GDM1 (cell line): ENCODE results near the gene ZNF777.

Experiments used
- DNase-seq: peaks from one replicate; lab custom pipeline; 2025; lab: John Stamatoyannopoulos, UW

The ZNF777 gene

GRCh38 chr7:149476791-149477190 lies 15.9 kb upstream of the ZNF777 start:
- no peak for DNase-seq

DNA sequence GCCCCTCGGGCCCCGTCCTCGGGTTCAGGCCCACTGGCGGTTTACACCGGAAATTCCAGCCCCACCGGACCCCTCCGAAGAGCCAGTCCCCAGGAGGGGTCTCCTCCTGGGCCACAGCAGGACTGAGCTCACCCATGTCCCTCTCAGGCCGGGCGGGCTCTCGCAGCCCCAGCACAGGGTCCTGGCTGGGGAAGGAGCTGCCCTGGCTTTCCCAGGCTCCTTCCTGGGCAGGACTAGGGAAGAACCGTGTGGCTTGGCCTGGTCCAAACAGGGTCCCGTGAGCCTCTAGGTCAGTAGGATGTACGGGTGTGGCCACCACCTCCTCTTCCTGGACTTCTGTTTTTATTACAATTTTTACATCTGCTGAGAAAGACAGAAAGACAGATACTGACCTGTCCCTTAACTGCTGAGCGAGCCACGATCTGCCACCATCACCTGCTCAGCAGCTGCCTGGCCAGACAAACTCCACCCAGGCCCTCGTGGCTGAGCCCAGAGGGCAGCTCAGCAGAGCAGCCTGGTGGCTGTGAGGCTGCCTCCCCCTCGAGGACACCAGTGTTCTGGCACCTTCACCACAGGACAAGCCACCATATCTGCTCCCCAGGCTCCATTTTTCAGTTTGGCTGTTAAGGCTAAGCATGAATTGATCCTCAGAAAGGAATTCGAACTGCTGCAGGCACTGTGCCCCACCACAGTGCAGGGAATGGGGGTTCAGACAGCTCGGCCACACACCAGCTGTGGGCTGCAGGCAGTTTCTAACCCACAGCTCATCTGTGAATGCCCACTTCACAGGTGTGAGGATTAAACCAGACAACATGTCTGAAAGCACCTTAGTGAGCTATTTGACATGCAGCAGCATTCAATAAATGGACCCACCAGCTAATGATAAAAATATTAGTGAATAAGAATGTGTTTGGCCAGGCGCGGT lies 14.5 kb upstream of the ZNF777 start:
- no peak for DNase-seq

- DNase-seq = no peak
Measured at GRCh38 chr7:149474309-149475120, 13.7 kb upstream of the ZNF777 start.

DNA sequence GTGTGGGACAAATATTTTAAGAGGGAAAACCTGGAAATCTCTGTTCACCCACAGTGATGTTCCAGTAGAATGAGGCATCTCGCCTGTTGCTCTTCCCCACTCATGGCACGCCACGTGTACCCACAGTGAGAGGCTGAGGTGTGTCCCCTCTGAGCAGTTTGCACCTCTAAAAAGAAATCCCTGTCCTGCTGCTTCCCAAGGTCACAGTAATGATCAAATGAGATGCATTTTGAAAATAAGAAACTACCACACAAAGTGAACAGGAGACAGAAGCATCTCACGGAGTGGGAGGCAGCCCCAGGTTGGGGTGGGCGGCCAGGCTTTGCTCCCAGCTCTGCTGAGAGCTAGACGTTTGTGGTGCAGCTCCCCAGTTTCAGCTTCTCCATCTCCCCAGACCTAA lies 12.4 kb upstream of the ZNF777 start:
- DNase-seq = no peak

DNA sequence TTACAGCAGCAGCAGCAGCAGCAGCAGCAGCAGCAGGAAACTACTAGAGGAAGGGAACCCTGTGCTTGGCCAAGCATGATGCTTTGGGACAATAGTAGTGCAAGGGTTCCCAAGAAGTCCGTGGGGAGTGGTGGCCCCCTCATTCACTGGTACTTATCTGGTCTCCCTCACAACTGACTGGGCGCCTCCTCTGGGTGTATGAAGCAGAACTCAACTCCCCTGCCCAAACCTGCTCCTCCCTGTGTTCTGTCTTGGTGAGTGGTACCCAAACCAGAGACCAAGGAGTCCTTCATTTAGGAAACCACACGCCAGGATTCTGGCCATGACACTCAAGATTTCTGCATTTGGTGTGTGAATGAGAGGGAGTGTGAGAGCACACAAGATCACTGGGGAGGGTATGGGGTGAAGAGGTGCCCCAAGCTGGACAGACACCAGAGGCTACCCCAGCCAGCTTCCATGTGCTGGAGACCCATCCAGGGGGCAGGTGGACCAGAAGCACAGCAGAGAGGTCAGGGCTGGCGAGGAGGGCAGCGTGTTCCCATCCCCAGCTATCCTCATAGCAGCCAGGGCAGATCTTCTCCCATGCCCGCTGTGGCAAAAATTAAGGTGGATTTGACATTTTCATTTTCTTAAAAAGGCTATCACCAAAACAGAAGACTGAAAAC lies 10.6 kb upstream of the ZNF777 start:
- DNase-seq = no peak

GRCh38 chr7:149469806-149470205 lies 8.9 kb upstream of the ZNF777 start:
- no peak for DNase-seq

DNA sequence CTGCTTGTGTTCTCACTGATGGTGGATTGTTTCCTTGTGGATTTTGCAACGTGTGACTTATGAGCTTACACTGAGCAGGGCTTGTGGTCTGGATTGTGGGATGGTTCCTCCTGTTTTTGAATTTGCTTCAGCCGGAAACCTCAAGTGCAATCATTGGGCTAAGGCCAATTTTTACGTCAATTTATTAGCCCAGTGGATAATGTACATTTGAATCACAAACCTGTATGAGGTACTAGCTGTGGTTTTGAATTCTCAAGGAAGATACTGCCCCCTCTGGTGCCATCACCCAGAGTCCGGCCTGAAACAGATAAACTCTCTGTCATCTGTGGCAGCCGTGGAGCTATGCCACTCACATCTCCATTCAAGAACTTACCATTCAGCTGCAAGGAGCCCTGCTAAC lies 7.3 kb upstream of the ZNF777 start:
- DNase-seq = no peak

DNA sequence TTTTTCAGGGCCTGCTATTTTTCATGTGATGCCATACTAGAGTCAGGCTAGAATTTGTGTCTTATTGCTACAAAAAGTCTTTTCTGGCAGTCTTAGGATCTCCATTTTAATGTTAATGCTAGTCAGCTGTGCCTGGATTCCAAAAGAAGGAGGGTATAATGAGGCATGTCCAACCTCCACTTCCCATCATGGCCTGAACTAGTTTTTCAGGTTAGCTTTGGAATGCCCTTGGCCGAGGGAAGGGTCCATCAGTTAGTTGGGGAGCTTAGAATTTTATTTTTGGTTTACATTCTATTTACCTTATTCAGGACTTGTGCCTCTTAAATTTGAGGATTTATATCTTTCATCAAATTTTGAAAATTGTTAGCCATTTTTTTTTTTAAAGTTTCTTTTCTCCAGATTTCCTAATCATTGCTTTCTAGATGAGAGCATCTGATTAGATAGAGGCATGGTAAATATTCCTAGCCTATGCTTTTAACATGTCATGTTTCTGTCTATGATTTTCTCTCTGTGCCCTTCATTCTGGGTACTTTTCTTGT lies 6.5 kb upstream of the ZNF777 start:
- DNase-seq = no peak

DNA sequence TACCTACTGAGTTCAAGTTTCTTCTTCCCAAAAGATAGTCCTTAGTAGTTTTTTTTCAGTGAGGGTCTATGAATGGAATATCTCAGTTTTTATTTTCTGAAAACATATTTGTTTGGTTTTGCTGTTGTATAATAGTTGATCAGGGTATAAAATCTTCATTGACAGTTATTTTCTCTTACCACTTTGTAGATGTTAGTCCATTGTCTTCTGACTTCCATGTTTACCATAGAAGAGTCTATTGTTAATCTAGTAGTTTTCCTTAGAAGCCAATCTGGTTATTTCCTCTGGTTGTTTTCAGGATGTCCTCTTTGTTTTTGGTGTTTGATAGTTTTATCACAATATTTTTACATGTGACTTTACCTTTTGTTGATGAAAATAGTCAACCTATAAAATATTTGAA lies 5.5 kb upstream of the ZNF777 start:
- no peak for DNase-seq

GRCh38 chr7:149463500-149464161 lies 2.8 kb upstream of the ZNF777 start:
- no peak for DNase-seq

GRCh38 chr7:149462101-149462520 lies 1.2 kb upstream of the ZNF777 start:
- no peak for DNase-seq

DNA sequence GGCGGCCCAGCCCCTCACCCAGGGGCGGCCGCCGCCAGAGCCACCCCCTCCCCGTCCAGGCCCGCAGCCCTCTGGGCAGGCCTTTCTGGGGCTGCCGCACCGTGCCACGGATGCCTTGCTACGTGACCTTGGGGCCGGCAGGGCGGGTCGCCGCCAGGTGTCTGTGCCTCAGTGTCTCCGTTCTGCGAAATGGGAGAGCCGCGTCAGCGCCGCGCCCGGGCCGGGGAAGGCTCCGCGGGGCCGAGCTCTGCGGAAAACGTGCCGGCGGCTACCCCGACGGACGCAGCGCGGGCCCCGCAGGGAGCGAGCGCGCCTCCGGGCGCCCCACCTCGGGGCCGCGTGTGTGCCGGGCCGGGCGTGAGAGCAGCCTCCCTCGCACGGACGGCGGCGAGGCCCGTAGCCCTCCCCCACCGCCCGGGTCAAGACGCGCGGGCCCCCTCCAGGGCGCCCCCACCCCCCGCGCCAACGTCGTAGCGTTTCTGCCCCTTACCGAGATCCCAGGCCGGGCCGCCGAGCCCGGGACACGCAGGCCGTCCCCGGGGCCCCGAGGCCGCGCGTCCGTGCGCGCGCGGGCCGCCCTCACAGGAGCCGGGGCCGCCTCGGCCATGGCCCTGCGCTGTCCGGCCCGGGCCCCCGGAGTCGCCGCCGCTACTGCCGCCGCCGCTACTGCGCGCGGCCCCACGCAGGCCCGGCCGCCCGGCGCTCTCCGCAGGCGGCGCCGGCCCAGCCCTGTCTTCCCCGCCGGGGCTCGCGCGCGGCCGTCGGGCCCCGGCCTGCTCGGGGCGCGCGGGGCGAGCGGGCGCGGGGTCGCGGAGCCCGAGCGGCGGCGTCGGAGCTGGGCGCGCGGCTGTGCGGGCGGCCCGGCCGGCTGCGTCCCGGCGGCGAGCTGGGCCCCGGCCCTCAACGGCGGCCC lies 1.1 kb downstream of the ZNF777 start:
- DNase-seq = no peak

DNA sequence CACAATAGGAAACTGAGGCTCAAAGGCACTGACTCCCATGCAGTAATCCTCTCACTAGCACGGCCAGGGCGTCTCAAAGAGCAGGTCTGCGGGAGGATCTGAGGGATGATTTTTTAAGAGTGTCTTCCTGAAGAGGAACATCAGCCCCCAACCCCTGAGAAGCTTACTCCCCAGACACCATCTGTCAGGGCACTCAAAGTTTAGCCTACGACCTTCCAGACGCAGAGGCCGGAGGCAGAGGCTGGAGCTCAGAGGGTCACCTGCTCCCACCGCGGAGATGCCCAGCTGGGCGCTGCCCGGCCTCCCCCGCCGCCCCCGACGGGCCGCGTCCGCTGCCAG lies 1.7 kb downstream of the ZNF777 start:
- no peak for DNase-seq

DNA sequence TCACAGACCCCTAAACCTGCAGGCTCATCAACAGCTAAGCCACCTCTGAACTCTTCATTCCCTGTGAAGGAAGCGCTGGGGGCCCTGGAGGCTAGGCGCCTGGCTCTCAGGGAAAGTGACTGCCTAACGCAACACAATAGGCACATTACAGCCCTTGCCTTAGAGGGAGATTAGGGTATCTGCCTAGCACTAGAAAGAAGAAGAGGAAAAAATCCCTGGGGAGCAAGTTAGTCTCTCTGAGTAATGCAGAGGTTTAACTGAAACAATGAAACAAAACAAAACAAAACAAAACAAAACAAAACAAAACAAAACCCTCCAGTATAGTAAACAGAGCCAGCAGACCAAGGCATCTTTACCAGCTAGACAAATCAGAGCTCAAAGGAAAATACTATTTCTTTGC lies 2.6 kb downstream of the ZNF777 start:
- DNase-seq = no peak

- no peak for DNase-seq
Measured at GRCh38 chr7:149457766-149458165, 3.1 kb downstream of the ZNF777 start.

DNA sequence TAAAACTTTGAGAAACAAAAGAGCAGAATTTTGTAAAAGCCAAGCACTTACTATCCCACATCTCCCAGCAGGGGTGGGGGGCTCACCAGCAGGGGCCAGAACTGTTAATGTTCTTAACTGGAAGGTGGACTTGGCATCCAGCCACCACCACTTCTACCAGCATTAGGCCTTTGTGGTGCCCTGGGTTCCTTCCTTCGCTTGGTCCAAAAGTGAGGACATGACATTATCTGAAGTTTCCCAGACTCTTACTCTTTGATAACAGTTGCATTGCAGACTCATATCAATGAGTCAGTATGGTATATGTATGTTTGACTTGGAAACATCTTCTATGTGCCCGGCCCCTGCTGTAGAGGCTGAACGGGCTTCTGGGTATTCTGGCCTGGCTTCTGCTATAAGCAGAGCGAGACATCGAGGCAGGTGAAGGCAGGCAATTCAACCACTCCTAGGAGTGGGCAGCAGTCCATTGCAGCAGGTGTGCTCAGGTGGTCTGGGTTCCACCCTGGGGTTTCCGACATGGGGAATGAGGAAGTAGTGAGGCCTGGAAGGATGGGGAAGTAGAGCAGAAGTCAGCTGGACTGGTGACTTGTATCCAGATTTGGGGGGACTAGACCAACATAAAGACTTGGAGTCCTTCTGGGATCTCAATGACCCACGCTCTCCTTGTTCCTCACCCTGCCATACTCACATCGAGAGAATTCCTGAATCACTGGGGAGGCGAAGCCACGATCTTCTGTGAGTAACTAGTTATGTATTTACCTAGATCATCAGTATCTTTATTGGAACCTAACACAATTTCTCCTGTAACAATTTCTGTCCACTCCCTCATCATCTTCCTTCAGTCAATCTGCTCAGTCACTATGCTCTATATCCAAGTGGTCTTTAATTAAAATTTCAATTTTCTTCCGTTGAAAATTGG lies 4.1 kb downstream of the ZNF777 start:
- no peak for DNase-seq

GRCh38 chr7:149455175-149455950 lies 5.5 kb downstream of the ZNF777 start:
- no peak for DNase-seq

DNA sequence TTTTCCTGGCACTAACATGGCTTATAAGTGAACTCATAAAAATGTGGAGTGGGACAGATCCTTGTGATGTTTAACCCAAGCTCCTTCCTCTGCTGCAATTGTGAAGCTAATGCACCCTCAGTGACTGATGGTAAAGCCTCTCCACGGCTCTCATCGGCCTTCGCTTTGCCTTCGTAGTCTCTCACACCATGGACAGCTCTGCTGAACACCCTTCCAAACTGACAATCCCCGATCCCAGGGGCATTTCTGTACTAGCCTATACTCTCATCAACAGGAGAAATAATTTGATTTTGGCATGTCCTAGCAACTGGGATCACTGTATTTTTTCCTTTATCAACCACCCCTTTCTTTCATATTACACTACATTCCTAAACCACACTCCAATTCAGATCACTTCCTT lies 6.1 kb downstream of the ZNF777 start:
- no peak for DNase-seq

DNA sequence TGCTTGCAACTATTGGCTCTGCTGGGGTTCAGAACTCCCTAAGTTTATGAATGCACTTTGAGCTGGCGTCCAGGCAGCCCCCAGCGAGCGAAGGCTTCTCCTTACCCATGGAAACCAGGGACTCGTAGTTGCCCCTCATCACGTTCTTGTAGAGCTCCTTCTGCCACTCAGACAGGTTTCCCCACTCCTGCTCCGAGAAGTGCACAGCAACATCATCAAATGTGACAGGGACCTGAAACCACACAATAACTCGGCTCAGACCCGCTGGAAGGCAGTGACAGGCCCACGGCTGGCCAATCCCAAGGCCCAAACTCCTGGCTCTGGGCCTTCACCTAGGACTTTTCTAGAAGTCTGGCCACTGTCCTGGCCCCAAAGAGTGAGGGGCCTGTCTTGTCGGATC lies 6.9 kb downstream of the ZNF777 start:
- DNase-seq = no peak
